DOHH2 (cell line): ENCODE measurements around the gene PIGR.

Source experiments
- H3F3A ChIP-seq: fragments of 200-600 bp; sonication (generic), shearing (Covaris generic); 2 replicates; pipeline ENCODE4 v1.6.0; 2016; ENCODE audit warnings: antibody characterized with exemption, mild to moderate bottlenecking; ENCODE audit not compliant: control insufficient read depth, insufficient read depth
- H3K27ac ChIP-seq: fragments of 200-600 bp; sonication (generic); 2 replicates; pipeline ENCODE4 v1.5.1; 2014; ENCODE audit warnings: low read depth, mild to moderate bottlenecking, low read length, moderate library complexity
- H3K27me3 ChIP-seq: fragments of 200-600 bp; sonication (generic); 2 replicates; pipeline ENCODE4 v1.6.1; 2014; ENCODE audit warnings: mild to moderate bottlenecking, low read length, mixed read lengths; ENCODE audit not compliant: control insufficient read depth
- H3K36me3 ChIP-seq: fragments of 200-600 bp; sonication (generic); 2 replicates; pipeline ENCODE4 v1.6.1; 2014; ENCODE audit warnings: mild to moderate bottlenecking, low read length, moderate library complexity, mixed read lengths; ENCODE audit not compliant: control insufficient read depth
- H3K4me1 ChIP-seq: fragments of 200-600 bp; sonication (generic); 2 replicates; pipeline ENCODE4 v1.6.1; 2014; ENCODE audit warnings: mild to moderate bottlenecking, low read length, mixed read lengths; ENCODE audit not compliant: control insufficient read depth
- H3K4me2 ChIP-seq: fragments of 200-600 bp; sonication (generic); 2 replicates; pipeline ENCODE4 v1.6.0; 2014; ENCODE audit warnings: mild to moderate bottlenecking, low read length, moderate library complexity
- H3K4me3 ChIP-seq: fragments of 200-600 bp; sonication (generic); 2 replicates; pipeline ENCODE4 v1.5.1; 2014; ENCODE audit warnings: mild to moderate bottlenecking, low read length, mixed read lengths
- H3K79me2 ChIP-seq: fragments of 200-600 bp; sonication (generic); 2 replicates; pipeline ENCODE4 v1.6.1; 2014; ENCODE audit warnings: mild to moderate bottlenecking, low read length, mixed read lengths; ENCODE audit not compliant: control insufficient read depth
- H3K9me2 ChIP-seq: fragments of 200-600 bp; sonication (generic); replicated peaks from 2 replicates; pipeline ENCODE4 v1.6.1; 2014; ENCODE audit warnings: mild to moderate bottlenecking, low read length, mixed read lengths; ENCODE audit not compliant: control insufficient read depth
- H3K9me3 ChIP-seq: fragments of 200-600 bp; sonication (generic); 2 replicates; pipeline ENCODE4 v1.6.1; 2014; ENCODE audit warnings: antibody characterized with exemption, low read length, mixed read lengths; ENCODE audit not compliant: control insufficient read depth, insufficient read depth
- H4K20me1 ChIP-seq: fragments of 200-600 bp; sonication (generic); 2 replicates; pipeline ENCODE4 v1.6.0; 2014; ENCODE audit warnings: low read depth, mild to moderate bottlenecking, antibody characterized with exemption, low read length, moderate library complexity; ENCODE audit not compliant: control insufficient read depth, insufficient read depth
- CTCF ChIP-seq: fragments of 200-600 bp; sonication (generic); IDR thresholded peaks from one replicate; pipeline ENCODE4 v1.5.1; 2014; ENCODE audit warnings: antibody characterized with exemption, mild to moderate bottlenecking, low read depth, low read length; ENCODE audit not compliant: poor library complexity, severe bottlenecking
- EZH2phosphoT487 ChIP-seq: fragments of 200-600 bp; sonication (generic); IDR thresholded peaks from 2 replicates; pipeline ENCODE4 v1.6.1; 2017; ENCODE audit warnings: borderline replicate concordance, mild to moderate bottlenecking, antibody characterized with exemption, low read length, moderate library complexity, mixed read lengths

PIGR gene

GRCh38 chr1:206970446-206970845, 24.2 kb upstream of the PIGR start, which contains the start of gene FCAMR:
Gene FCAMR (minus strand): TSS chr1:206970460. CDS start chr1:206970125, 335 bp downstream.
- TF ChIP-seq EZH2phosphoT487 (no peak), CTCF (no peak)
- no peak within 1 kb of the TSS for H3K4me2 ChIP-seq

GRCh38 chr1:206969090-206969489, 22.8 kb upstream of the PIGR start:
- Histone ChIP-seq H3K36me3 (no peaks in the 10 kb centered on the region), H3K4me1 (no peaks in the 10 kb centered on the region), H3K4me2 (no peak overlapping the region), H3K9me2 (no peaks in the 10 kb centered on the region), H3K27ac (no peak overlapping the region), H3K9me3 (no peaks in the 10 kb centered on the region), H4K20me1 (no peaks in the 10 kb centered on the region), H3K4me3 (no peak overlapping the region), H3K79me2 (no peaks in the 10 kb centered on the region), H3K27me3 (peaks cover 42% of the 10 kb centered on the region), H3F3A (no peaks in the 10 kb centered on the region)
- TF ChIP-seq CTCF (no peak), EZH2phosphoT487 (no peak)

More at GRCh38 chr1:206970446-206970845, 24.2 kb upstream of the PIGR start, which contains the start of gene FCAMR:
- Histone ChIP-seq H3K27ac (no peak within 1 kb of the TSS), H3K4me3 (no peak within 1 kb of the TSS), H3K9me2 (no peaks in the 10 kb centered on the region), H3K9me3 (no peaks in the 10 kb centered on the region), H3K4me1 (no peaks in the 10 kb centered on the region), H3F3A (no peaks in the 10 kb centered on the region), H3K36me3 (no peaks in the 10 kb centered on the region), H3K79me2 (no peaks in the 10 kb centered on the region), H3K27me3 (peaks cover 42% of the 10 kb centered on the region), H4K20me1 (no peaks in the 10 kb centered on the region)

- Histone ChIP-seq H3K4me2 (no peak overlapping the region), H3K9me2 (no peaks in the 10 kb centered on the region), H3K27ac (no peak overlapping the region), H3K4me3 (no peak overlapping the region), H3F3A (no peaks in the 10 kb centered on the region), H3K79me2 (no peaks in the 10 kb centered on the region), H3K27me3 (peaks cover 30% of the 10 kb centered on the region), H3K4me1 (no peaks in the 10 kb centered on the region), H4K20me1 (no peaks in the 10 kb centered on the region), H3K36me3 (no peaks in the 10 kb centered on the region), H3K9me3 (no peaks in the 10 kb centered on the region)
- no peak for TF ChIP-seq CTCF
- TF ChIP-seq EZH2phosphoT487, result no peak
Observed at GRCh38 chr1:206967096-206967849, 21.0 kb upstream of the PIGR start.
